DMS53 treated with DMSO at 0.1 percent for 48 hours (cell line): ENCODE results near the gene ACKR4.
"Not testable (repeated sequence)": the region's sequence is repeated elsewhere in the genome, so short reads cannot be mapped to it uniquely, and the experiment has no call there.

Experiments
- DNase-seq: peaks from one replicate; lab custom pipeline; 2025; ENCODE audit not compliant: unreplicated experiment; lab: John Stamatoyannopoulos, UW

ACKR4 gene

DNA sequence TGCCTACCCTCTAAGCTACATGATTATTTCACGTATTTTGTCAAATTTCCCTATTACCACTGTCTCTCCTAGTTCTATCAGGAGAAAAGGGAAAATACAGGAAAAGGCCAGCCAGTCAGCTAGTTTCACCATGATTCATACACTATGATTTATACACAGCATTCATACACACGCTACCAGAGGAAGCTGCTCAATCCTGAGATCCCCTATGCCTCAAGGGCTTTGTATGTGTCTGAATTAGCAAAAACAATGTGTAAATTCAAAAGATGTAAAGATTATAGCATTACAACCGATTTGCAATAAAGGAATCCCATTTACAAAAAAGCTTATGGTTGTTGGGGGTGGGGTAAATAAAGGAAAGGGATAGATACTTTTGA is 3.1 kb upstream of the ACKR4 start:
- no peak for DNase-seq

GRCh38 chr3:132594498-132594897 is 2.6 kb upstream of the ACKR4 start:
- DNase-seq: no peak

DNA sequence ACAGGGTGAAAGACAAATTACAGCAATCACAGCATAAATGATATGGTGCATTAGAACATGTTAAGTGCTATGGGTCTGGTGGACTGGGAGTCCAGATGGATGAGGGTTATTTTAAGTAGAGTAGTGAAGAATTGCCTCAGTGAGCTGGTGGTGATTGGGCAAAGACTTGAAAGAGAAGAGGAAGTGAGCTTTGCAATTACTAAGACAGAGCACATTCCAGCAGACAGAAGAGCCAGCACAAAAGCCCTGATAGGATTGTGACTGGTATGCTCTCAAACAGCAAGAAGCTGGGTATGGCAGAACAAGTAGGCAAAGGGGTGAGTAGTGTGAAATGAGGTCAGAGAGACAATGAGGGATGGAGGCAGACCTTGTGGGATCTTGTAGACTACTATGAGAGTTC is 2.1 kb upstream of the ACKR4 start:
- DNase-seq: no peak

DNA sequence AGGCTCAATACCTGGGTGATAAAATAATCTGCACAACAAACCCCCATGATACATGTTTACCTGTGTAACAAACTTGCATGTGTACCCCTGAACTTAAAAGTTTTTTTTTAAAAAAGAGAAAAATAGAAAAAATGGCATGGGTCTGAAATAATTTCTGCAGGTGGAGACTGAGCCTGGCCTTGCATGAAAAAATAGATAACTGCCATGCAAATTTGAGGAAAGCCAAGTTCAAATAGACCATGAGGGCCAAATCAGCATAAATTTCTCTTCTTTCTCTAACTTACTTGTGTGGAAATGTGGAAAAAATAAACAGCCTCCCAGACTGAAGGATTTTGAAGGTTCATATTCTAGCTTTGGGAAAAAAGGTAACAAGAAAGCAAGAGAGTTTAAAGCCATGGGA is 744 bp upstream of the ACKR4 start:
- DNase-seq: no peak

DNA sequence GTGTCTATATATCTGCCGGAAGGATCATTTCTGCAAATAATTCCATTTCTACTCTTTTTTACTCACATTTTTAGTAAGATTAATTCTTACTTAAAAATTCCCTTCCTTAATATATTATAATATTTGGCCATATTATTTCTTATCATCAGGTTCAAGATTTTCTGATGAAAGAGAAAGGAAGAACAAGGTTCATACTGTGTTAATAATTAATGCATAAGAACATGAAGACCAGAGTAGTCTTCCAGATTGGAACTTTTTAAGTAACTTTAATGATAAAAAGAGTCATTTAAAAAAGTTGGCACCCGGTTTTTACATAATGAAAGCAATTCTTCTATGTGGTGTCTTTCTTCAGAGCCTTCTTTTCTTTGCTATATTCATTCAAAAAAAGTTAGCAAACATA is 590 bp downstream of the ACKR4 start:
- no peak for DNase-seq

DNA sequence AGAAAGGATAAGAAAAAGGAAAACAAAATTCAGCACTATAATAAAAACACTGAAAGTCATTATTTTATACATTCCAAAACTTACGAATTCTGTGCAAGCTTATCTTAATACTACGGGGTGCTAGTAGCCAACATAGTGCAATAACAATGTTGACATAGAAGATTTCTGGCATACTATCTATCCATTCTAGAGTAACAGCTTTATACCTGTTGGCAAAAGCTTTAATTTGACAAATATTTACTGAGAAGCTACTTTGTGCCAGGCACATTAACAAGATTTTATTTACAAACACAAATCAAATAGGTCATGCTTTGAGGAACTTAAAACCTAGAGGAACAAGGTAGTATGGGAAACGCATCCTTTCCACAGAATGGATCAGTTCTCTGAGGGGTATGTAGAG is 1.1 kb downstream of the ACKR4 start:
- no peak for DNase-seq

DNA sequence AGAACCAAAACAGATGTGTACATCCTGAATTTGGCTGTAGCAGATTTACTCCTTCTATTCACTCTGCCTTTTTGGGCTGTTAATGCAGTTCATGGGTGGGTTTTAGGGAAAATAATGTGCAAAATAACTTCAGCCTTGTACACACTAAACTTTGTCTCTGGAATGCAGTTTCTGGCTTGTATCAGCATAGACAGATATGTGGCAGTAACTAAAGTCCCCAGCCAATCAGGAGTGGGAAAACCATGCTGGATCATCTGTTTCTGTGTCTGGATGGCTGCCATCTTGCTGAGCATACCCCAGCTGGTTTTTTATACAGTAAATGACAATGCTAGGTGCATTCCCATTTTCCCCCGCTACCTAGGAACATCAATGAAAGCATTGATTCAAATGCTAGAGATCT is 3.5 kb downstream of the ACKR4 start:
- DNase-seq: not testable (repeated sequence)

GRCh38 chr3:132605374-132605792 is 8.3 kb downstream of the ACKR4 start:
- DNase-seq: no peak

GRCh38 chr3:132606085-132606484 is 9.0 kb downstream of the ACKR4 start:
- DNase-seq: no peak

- not testable (repeated sequence) for DNase-seq
Observed at GRCh38 chr3:132606620-132607019, 9.6 kb downstream of the ACKR4 start.

- DNase-seq: not testable (repeated sequence)
Observed at GRCh38 chr3:132615301-132615700, 18.2 kb downstream of the ACKR4 start.

- DNase-seq: no peak
Observed at GRCh38 chr3:132615881-132616280, 18.8 kb downstream of the ACKR4 start.

DNA sequence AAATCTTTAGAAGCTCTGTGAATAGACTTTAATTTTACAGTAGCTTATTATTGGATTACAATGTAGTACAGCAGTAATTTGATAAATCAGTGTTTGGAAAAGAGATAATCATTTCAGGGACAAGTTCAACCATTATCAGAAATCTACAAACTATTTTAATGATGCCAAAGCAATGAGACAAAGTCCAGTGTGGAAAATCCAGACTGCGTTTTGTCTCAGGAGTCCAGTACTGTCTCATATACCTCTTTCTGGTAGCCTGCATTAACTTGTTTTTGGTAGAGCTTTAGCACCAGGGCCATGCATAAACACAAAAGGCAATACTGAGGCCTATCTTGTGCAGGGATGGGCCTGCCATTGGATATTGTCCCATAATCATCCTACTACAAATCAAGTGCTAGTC is 19.7 kb downstream of the ACKR4 start:
- no peak for DNase-seq

- no peak for DNase-seq
Observed at GRCh38 chr3:132622148-132622547, 25.1 kb downstream of the ACKR4 start.

DNA sequence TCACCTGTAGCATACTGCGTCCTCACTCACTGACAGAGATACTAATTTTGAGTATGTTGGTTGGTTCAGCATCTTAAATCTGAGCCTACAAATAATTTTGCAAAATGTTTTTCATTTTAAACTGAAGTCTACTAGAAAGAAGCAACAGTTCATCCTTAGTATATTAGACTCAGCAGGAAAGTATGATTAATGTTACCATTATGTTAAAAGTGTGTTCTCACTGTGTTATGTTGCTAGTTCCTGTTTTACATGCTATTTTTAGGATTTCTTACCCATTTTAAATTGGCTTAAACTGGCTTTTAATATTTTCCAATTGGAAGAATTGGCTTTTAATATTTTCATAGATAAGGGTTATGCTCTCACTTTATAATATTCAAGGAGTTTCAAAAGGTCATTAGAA is 25.7 kb downstream of the ACKR4 start:
- no peak for DNase-seq

GRCh38 chr3:132623646-132624045 is 26.6 kb downstream of the ACKR4 start:
- DNase-seq: no peak

GRCh38 chr3:132624790-132625189 is 27.7 kb downstream of the ACKR4 start:
- DNase-seq: no peak

DNA sequence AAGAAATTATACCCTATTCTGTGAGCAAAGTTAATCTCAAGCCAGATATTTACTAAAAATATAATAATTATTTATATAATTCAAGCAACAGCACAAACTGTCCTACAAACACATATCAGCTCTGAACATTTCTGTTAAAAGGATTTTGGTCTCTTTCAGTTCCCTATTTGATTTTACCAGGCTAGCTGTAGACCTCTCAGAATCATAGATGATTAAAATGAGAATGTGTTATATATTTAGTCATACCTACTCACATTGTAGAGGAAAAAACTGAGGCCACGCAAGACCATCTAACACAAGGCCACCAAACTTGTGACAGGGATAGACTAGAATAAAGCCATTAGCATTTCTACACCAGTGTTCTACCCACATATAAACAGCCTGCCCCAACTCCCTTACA is 28.5 kb downstream of the ACKR4 start:
- no peak for DNase-seq

DNA sequence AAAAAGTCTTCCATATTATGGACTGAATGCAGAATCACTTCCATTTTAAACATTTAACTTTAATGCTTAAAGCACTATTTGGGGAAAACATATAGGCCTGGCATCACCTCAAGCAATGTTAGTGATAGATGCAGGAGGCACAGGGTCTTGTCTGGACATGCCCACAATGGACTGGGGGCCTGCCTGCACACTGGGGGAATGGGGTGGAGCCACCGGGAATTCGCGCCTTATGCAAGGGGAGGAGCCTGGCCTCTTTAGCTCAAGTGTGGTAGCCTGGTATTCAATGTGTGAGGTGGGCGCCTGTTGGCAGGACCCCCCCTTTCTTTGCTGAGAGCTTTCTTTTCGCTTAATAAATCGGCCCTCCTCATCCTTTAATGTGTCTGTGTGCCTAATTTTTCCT is 29.9 kb downstream of the ACKR4 start:
- DNase-seq: no peak

- no peak for DNase-seq
Observed at GRCh38 chr3:132628157-132628556, 31.1 kb downstream of the ACKR4 start.

DNA sequence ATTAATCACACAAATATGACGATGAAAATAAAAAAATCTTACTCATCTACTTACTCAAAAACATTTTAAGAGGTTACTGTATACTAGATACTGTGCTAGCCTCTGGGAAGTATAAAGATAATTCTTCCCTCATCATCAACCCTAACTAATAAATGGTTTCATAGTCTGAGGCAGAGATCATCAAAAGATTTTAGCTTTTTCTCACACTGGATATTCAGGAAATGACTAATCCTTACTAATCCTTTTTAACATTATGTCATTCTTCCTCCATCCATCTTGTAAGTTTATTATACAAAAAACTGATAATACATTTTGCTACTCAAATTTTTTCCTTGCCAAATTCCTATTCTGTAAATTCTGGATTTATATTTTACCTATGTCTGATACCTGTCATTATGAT is 32.9 kb downstream of the ACKR4 start:
- DNase-seq: no peak

DNA sequence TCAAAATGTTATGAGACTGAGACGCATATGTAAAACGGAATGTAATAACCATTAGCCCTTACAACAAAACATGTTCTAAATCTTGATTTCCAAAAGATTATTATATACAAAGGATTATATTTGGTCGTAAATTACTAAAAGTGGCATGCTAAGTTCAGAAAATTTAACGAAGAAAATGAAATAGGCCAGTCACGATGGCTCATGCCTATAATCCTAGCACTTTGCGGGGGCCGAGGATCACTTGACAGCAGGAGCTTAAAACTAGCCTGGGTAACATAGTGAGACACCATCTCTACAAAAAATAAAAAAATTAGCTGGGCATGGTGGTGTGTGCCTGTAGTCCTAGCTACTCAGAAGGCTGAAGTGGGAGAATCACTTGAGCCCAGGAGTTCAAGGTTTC is 33.5 kb downstream of the ACKR4 start:
- no peak for DNase-seq

- no peak for DNase-seq
Observed at GRCh38 chr3:132635052-132635451, 38.0 kb downstream of the ACKR4 start.

DNA sequence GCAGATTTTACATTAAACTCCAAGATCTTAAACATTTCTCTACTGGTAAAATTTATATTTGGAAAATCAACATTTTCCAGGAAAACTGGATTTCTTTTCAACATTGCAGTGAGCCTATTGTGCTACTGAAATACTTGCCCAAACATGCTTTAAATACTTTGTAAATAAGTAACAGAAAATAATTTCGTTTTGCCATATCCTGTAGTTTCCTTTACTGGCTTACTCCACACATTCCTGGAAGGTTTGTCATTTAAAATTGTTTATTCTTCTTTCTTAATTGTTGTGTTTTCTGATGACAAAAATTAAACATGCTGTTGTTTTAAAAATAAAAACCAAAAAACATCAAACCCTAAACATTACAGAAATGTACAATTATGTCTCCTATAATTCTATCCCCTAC is 40.5 kb downstream of the ACKR4 start:
- DNase-seq: no peak
